ENCODE results near the gene ZNF839. TPM values are rescaled to one million over a fixed set of nuclear protein-coding genes. Genes with fewer than 3 reads are reported as not detected.
"Not testable (repeated sequence)": the region's sequence is repeated elsewhere in the genome, so short reads cannot be mapped to it uniquely, and the experiment has no call there.

The ZNF839 gene
- total RNA-seq, 4 donors from 2014 or later = 10.6 to 19.9 (median 13.8) TPM

GRCh38 chr14:102321456-102322422 lies 2.2 kb downstream of the ZNF839 start:
- H3K27ac ChIP-seq = peak overlapping the region in 1 of 4 donors; percentile 14
- H3K27me3 ChIP-seq = no peaks in the 10 kb centered on the region
- H3K4me1 ChIP-seq = peaks cover 0 to 46% (median 14%) of the 10 kb centered on the region in 4 donors
- no peak overlapping the region for H3K4me3 ChIP-seq
- TF ChIP-seq POLR2A (IDR thresholded peaks at IDR 0.05) (no peak), EP300 (IDR thresholded peaks at IDR 0.05) (no peak)
- TF ChIP-seq, protein P1, sequence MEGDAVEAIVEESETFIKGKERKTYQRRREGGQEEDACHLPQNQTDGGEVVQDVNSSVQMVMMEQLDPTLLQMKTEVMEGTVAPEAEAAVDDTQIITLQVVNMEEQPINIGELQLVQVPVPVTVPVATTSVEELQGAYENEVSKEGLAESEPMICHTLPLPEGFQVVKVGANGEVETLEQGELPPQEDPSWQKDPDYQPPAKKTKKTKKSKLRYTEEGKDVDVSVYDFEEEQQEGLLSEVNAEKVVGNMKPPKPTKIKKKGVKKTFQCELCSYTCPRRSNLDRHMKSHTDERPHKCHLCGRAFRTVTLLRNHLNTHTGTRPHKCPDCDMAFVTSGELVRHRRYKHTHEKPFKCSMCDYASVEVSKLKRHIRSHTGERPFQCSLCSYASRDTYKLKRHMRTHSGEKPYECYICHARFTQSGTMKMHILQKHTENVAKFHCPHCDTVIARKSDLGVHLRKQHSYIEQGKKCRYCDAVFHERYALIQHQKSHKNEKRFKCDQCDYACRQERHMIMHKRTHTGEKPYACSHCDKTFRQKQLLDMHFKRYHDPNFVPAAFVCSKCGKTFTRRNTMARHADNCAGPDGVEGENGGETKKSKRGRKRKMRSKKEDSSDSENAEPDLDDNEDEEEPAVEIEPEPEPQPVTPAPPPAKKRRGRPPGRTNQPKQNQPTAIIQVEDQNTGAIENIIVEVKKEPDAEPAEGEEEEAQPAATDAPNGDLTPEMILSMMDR (IDR thresholded peaks at IDR 0.05) = no peak
- peaks cover 0 to 13% (median 0%) of the 10 kb centered on the region in 3 donors for H3K36me3 ChIP-seq
- no peaks in the 10 kb centered on the region for H3K9me3 ChIP-seq
- WGBS, 2 donors = 79 to 87% methylated on average over 12 of the region's 12 CpGs
- no peak for DNase-seq (ENCODE audit: low spot score in 2 of 2)

- Histone ChIP-seq H3K9me3 (no peaks in the 10 kb centered on the region), H3K27ac (peak overlapping the region in 3 of 4 donors; percentile 27 to 71 (median 65)), H3K4me3 (no peak overlapping the region), H3K27me3 (no peaks in the 10 kb centered on the region), H3K4me1 (peaks cover 0 to 39% (median 14%) of the 10 kb centered on the region in 4 donors), H3K36me3 (peaks cover 0 to 15% (median 0%) of the 10 kb centered on the region in 3 donors)
- peak; percentile 78 to 85 for DNase-seq (ENCODE audit: low spot score in 2 of 2)
- WGBS, 2 donors = 30 to 34% methylated on average over 8 of the region's 8 CpGs
- TF ChIP-seq POLR2A (IDR thresholded peaks at IDR 0.05) = no peak
- TF ChIP-seq, protein P1 (IDR thresholded peaks at IDR 0.05) = peak; percentile 31 to 58 (median 48)
- peak in 1 of 2 donors; percentile 46 for TF ChIP-seq EP300 (IDR thresholded peaks at IDR 0.05)
Observed at GRCh38 chr14:102323102-102323501, 3.6 kb downstream of the ZNF839 start.

DNA sequence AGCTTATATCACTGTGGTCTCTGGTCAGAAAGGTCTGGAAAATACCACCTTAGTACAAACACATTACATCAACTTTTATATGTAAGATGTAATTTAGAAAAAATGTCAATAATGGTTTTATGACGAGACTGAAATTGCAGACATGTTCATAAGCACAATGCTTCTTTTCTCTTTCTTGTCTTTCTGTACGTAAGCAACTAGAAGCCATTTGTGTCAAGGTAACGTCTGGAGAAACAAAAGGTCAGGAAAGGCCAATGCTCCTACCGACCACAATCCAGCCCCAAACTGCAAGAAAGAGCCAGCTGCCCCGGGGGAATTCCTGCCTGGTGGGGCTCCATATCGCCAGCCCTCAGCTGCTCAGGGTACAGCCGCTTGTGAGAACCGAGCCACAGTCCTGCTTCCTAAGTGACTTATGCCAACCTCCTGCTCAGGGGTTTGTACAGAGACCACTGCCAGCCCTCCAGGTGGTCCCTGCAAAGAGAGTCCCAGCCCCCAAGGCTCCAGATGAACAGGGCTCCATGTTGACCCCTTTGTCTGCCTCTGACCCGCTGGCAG lies 6.3 kb downstream of the ZNF839 start:
- WGBS, 2 donors = 47 to 52% methylated on average over 9 of the region's 9 CpGs
- Histone ChIP-seq H3K4me1 (peaks cover 0 to 22% (median 5%) of the 10 kb centered on the region in 4 donors), H3K27me3 (no peaks in the 10 kb centered on the region), H3K36me3 (peaks cover 0 to 15% (median 0%) of the 10 kb centered on the region in 3 donors), H3K27ac (no peak overlapping the region), H3K4me3 (no peak overlapping the region), H3K9me3 (no peaks in the 10 kb centered on the region)
- TF ChIP-seq, protein P1 (IDR thresholded peaks at IDR 0.05) = no peak
- TF ChIP-seq EP300 (IDR thresholded peaks at IDR 0.05) (no peak), POLR2A (IDR thresholded peaks at IDR 0.05) (no peak)
- DNase-seq (ENCODE audit: low spot score in 2 of 2) = no peak

DNA sequence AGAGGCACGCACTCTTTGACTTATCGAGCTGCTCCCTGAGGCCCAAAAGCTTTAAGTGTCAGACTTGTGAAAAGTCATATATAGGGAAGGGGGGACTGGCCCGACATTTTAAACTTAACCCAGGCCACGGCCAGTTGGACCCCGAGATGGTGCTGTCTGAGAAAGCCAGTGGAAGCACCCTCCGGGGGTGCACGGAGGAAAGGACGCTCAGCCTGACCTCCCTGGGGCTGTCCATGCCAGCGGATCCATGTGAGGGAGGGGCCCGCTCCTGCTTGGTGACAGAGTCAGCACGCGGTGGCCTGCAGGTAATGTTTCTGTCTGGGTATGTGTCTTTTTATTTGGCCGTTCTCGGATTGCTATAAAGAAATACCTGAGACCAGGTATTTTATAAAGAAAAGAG lies 7.0 kb downstream of the ZNF839 start:
- H3K9me3 ChIP-seq = no peaks in the 10 kb centered on the region
- DNase-seq (ENCODE audit: low spot score in 2 of 2) = no peak
- TF ChIP-seq, protein P1 (IDR thresholded peaks at IDR 0.05) = no peak
- TF ChIP-seq POLR2A (IDR thresholded peaks at IDR 0.05) (no peak), EP300 (IDR thresholded peaks at IDR 0.05) (no peak)
- H3K27ac ChIP-seq = no peak overlapping the region
- H3K4me1 ChIP-seq = peaks cover 0 to 14% (median 4%) of the 10 kb centered on the region in 4 donors
- H3K27me3 ChIP-seq = no peaks in the 10 kb centered on the region
- WGBS, 2 donors = 89 to 90% methylated on average over 14 of the region's 14 CpGs
- no peak overlapping the region for H3K4me3 ChIP-seq
- peaks cover 0 to 19% (median 0%) of the 10 kb centered on the region in 3 donors for H3K36me3 ChIP-seq

DNA sequence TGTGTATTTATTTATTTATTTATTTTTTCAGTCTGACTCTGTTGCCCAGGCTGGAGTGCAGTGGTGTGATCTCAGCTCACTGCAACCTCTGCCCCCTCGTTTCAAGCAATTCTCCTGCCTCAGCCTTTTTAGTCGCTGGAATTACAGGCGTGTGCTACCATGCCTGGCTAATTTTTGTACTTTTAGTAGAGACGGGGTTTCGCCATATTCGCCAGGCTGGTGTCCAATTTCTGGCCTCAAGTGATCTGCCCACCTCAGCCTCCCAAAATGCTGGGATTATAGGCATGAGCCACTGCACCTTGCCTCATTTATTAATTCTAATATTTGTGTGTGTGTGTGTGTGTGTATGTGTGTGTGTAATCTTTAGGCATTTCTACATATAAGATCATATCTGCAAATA lies 9.8 kb downstream of the ZNF839 start:
- peaks cover 0 to 47% (median 0%) of the 10 kb centered on the region in 3 donors for H3K36me3 ChIP-seq
- 81 to 89% methylated on average over 6 of the region's 6 CpGs for WGBS, 2 donors
- not testable (repeated sequence) for H3K4me1 ChIP-seq; H3K9me3 ChIP-seq; H3K27me3 ChIP-seq; H3K27ac ChIP-seq; DNase-seq (ENCODE audit: low spot score in 2 of 2); H3K4me3 ChIP-seq

Data from tibial nerve (tissue), 4 donors.